Omental fat pad (tissue), 4 donors: ENCODE data around the gene ANKRD33B. TPM values are rescaled to one million over a fixed set of nuclear protein-coding genes. Genes with fewer than 3 reads are reported as not detected.

Source experiments
- ATAC-seq: fragments of 150-250 bp; one replicate; pipeline ENCODE4 v1.9.1; 2016; ENCODE audit warnings: mild to moderate bottlenecking, moderate library complexity; ENCODE audit not compliant: low FRiP score
- DNase-seq: peaks from one replicate; pipeline ENCODE4 v3.0.0-alpha.2; 2019; ENCODE audit warnings: low spot score
- total RNA-seq, 4 donors: library from RNA; depleted of rRNA; stranded (reverse); fragments of >200 nt; gene quantifications; one replicate each; pipeline ENCODE4 v1.1.0, GENCODE V29; 2016
- TF ChIP-seq, protein P1 (sequence below), 3 donors: fragments of 450-650 bp; IDR thresholded peaks; one replicate each; pipeline ENCODE4 v1.5.1; 2016 to 2017; ENCODE audit warnings: antibody characterized with exemption in 3 of 3, mild to moderate bottlenecking in 3 of 3, moderate library complexity in 2 of 3

The ANKRD33B gene
- total RNA-seq, 4 donors from 2014 or later, result 6.2 to 25.5 (median 8.1) TPM

DNA sequence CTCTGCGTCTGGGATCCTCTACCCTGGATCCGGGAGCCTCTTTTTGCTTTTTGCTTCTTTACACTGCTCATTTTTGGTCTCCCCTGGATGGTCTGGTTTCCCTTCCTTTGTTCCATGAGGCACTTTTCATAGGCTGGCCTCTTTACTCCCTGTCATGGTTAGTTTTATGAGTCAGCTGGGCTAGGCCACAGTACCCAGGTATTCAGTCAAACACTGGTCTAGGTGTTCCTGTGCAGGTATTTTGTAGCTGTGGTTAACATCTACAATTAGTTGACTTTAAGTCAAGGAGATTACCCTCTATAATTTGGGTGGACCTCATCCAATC lies 17.5 kb downstream of the ANKRD33B start:
- TF ChIP-seq, protein P1, sequence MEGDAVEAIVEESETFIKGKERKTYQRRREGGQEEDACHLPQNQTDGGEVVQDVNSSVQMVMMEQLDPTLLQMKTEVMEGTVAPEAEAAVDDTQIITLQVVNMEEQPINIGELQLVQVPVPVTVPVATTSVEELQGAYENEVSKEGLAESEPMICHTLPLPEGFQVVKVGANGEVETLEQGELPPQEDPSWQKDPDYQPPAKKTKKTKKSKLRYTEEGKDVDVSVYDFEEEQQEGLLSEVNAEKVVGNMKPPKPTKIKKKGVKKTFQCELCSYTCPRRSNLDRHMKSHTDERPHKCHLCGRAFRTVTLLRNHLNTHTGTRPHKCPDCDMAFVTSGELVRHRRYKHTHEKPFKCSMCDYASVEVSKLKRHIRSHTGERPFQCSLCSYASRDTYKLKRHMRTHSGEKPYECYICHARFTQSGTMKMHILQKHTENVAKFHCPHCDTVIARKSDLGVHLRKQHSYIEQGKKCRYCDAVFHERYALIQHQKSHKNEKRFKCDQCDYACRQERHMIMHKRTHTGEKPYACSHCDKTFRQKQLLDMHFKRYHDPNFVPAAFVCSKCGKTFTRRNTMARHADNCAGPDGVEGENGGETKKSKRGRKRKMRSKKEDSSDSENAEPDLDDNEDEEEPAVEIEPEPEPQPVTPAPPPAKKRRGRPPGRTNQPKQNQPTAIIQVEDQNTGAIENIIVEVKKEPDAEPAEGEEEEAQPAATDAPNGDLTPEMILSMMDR (IDR thresholded peaks at IDR 0.05), result no peak
- no peak for ATAC-seq
- no peak for DNase-seq

DNA sequence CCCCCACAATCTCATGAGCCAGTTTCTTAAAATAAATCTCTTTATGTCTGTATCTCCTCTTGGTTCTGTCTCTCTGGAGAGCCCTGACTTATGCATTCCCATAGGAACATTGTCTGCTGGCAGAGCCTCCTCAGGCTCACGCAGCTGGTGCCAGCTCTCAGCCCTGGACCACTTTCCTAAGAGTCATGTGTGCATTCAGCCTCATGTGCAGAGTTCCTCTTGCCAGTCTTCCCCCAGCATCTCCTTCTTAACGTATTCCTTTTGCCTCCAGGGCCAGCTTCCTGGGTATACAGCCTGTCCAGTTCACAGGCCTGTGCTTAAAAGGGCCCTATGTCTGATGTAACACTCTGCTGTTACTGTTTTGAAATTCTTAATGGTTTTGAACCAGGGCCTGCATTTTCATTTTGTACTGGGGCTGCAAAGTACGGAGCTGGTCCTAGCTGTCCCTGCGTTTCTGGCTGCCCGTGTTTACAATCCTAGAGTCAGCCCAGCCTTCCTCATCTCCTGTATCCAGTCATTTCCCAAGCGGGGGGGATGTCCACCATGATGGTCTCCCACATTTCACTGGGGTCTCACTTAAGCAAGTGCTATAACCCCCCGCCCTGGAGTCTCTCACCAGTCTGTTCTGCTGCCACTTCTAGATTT lies 18.1 kb downstream of the ANKRD33B start:
- ATAC-seq (no peak), DNase-seq (no peak)
- TF ChIP-seq, protein P1 (IDR thresholded peaks at IDR 0.05), result no peak

DNA sequence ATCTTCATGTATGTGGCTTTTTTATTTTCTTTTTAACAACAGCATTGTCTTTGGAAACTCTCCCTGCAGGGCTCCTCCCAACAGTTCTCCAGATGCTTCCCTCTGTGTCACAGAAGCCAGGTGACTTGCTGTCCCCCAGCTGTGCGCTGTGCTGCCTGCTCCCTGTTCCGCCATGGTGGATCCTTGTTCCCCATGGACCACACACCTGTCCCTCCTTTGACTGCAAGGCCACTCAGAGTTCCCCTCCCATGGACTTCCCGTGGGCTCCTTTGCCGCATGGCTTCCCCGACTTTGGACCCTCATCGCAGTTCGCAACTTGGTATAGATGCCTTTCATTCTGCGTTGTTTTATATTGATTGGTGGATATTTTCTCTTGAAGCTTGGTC lies 18.6 kb downstream of the ANKRD33B start:
- ATAC-seq, result no peak

DNA sequence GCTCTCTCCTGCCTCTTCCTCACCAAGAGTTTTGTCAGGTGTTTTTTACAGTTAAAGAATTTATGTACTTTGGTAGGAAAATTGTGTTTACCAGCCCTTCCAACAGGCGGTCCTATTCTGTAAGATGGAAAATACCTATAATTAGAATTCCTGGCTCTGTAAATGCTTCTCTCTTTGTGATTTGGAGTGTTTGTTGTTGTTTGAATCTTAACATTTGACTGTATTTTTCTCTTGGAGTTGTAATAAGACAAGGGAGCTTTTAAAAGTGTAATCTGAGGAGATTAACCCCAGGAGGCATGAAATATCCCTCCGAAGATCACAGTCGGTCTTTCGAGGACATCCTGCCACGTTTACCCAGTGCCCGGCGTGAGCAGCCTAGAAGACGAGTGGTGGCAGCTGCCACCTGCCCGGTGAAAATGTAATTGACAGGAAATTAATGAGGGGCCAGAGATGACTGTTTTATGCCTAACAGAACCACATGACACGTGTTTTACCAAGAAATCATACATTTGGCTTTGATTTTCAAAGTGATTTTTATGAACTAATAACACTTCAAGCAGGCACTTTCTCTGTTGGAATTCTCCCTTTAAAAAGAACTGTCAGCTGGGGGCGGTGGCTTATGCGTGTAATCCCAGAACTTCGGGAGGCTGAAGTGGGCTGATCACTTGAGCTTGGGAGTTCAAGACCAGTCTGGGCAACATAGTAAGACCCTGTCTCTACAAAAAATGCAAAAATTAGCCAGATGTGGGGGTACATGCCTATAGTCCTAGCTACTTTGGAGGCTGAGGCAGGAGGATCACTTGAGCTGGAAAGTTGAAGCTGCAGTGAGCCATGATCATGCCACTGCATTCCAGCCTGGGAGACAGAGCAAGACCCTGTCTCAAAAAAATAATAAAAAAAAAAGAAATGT lies 20.0 kb downstream of the ANKRD33B start:
- TF ChIP-seq, protein P1 (IDR thresholded peaks at IDR 0.05), result no peak
- ATAC-seq (no peak), DNase-seq (no peak)

More for the DNA sequence above, 18.6 kb downstream of the ANKRD33B start:
- DNase-seq, result no peak
- TF ChIP-seq, protein P1 (IDR thresholded peaks at IDR 0.05), result no peak

DNA sequence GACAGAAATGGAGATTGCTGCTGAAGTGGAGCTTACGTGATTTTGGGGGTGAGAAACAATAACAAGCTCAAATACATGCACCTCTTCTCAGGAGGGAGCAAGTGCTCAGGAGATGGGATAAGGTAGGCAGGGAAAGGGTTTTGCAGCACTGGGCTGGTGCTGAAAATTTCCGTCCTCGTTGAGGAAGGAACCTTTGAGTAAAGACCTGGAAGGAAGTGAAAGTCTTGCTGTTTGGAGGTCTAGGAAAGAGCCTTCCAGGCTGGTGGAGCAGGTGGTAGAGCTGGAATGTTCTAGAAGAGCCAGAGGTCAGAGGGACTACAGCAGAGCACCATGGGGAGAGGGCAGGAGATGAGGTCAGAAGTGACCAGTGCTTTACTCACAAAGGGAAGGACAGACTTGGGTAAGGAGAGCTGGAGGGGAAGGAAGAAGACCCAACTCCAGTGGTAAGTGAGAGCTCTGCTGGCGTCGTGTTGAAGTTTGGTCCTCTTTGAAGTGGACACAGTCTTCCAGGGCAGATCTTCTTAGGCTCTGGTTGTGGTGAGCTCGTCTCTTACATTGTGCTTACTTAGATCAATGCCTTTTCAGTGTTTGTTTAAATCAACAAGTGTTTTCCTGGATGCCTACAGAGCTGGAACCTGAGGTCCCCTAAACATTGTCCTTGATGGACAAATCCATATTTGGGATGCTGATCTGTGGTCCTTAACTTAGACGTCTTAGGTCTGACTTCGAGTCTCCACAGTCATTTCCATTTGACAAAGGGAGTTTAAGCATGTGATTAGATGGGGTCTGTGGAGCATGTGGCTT lies 21.0 kb downstream of the ANKRD33B start:
- ATAC-seq (no peak), DNase-seq (no peak)
- TF ChIP-seq, protein P1 (IDR thresholded peaks at IDR 0.05), result no peak

DNA sequence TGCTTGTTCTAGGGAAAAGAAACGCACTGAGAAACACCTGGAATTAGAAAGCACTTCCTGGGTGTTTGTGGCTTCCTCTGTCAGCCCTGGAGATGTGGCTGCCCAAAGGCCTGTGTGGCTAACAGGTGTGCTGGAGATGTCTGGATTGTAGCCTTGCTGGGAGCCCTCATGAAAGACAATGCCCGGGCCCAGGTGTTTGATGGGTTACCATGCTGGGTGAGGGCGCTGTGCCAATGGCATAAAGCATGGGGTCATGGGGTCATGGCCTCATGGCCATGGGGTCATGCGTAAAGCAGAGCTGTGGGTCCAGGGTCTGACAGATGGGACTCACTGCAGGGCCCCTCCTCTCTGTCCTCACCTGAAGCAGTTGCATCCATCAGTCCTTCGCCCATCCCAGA lies 21.6 kb downstream of the ANKRD33B start:
- DNase-seq (no peak), ATAC-seq (no peak)
- TF ChIP-seq, protein P1 (IDR thresholded peaks at IDR 0.05), result no peak
